Cardiac muscle cell (in vitro differentiated cells and primary cell): Measurements from ENCODE around the gene SAMD4A. TPM values are rescaled to one million over a fixed set of nuclear protein-coding genes. Genes with fewer than 3 reads are reported as not detected.

Experiments
- DNase-seq, 2 donors: peaks; one replicate each; pipeline versions ENCODE4 v3.0.0 to v3.0.0-alpha.2; 2010 to 2017; ENCODE audit warnings: low read depth in 1 of 2, low spot score in 1 of 2
- H3K27ac ChIP-seq: fragments of 200-600 bp; sonication (generic); 2 replicates; pipeline ENCODE4 v1.5.1; 2016
- H3K27me3 ChIP-seq: fragments of 200-600 bp; sonication (generic); 2 replicates; pipeline ENCODE4 v1.6.0; 2016; ENCODE audit warnings: control low read depth
- H3K36me3 ChIP-seq: fragments of 200-600 bp; sonication (generic); 2 replicates; pipeline ENCODE4 v1.5.1; 2016; ENCODE audit warnings: control low read depth
- H3K4me1 ChIP-seq: fragments of 200-600 bp; sonication (generic); 2 replicates; pipeline ENCODE4 v1.8.1; 2017; ENCODE audit warnings: low read depth, mild to moderate bottlenecking, mixed run types
- H3K4me3 ChIP-seq: fragments of 200-600 bp; sonication (generic); 2 replicates; pipeline ENCODE4 v1.5.1; 2016; ENCODE audit warnings: mild to moderate bottlenecking
- H3K9me3 ChIP-seq: fragments of 200-600 bp; sonication (generic); 2 replicates; pipeline ENCODE4 v1.5.1; 2017; ENCODE audit warnings: low read depth, mild to moderate bottlenecking, control low read depth
- polyA plus RNA-seq: library from polyadenylated mRNA; unstranded; fragments of >200 nt; fragmentation: Nextera tagmentation; extraction: Ambion mirVana; gene quantifications from 2 replicates; pipeline ENCODE4 v1.2.1, GENCODE V29; 2016
- total RNA-seq: library from RNA; depleted of rRNA; stranded (reverse); fragments of >200 nt; gene quantifications from 2 replicates; pipeline ENCODE4 v1.2.3, GENCODE V29; 2016
- TF ChIP-seq, protein P1 (sequence below): IDR thresholded peaks from 2 replicates; pipeline ENCODE4 v1.5.1; 2012; ENCODE audit warnings: low read depth, mild to moderate bottlenecking, low read length

Gene SAMD4A
- total and polyA plus RNA-seq, 2 experiments from 2014 or later, result 14.4 to 60.4 TPM

DNA sequence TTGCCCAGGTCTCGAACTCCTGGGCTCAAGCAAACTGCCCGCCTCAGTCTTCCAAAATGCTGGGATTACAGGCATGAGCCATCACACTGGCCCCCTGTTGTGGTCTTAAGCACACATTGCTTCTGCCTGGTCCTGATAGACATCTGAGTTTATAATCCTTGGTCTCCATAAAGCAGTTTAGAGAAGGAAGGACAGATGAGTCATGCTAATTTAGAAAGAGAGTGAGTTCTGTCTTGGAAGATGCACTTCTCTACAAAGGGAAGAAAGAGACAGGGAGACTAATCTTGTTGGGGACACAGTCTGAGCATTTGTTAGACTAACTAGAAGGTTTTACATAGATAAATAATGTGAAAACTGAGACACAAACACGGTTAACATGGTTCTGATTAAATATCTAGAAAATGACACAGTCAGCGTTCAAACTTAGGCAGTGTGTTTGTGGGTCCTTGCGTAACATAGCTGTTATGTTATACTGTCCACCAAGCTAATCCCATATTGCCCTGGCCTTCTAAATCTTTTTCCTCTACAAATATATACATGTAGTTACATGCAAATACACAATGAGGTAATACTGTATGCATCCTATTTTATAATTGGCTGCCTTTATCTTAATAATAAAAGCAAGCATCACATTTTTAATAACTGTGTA lies 31.0 kb downstream of the SAMD4A start:
- TF ChIP-seq, protein P1, sequence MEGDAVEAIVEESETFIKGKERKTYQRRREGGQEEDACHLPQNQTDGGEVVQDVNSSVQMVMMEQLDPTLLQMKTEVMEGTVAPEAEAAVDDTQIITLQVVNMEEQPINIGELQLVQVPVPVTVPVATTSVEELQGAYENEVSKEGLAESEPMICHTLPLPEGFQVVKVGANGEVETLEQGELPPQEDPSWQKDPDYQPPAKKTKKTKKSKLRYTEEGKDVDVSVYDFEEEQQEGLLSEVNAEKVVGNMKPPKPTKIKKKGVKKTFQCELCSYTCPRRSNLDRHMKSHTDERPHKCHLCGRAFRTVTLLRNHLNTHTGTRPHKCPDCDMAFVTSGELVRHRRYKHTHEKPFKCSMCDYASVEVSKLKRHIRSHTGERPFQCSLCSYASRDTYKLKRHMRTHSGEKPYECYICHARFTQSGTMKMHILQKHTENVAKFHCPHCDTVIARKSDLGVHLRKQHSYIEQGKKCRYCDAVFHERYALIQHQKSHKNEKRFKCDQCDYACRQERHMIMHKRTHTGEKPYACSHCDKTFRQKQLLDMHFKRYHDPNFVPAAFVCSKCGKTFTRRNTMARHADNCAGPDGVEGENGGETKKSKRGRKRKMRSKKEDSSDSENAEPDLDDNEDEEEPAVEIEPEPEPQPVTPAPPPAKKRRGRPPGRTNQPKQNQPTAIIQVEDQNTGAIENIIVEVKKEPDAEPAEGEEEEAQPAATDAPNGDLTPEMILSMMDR, result no peak
- H3K27ac ChIP-seq, result no peak overlapping the region
- no peaks in the 10 kb centered on the region for H3K27me3 ChIP-seq
- peak in 1 of 2 donors; percentile 28 for DNase-seq
- H3K9me3 ChIP-seq, result no peaks in the 10 kb centered on the region
- peaks cover 16% of the 10 kb centered on the region for H3K4me1 ChIP-seq
- no peaks in the 10 kb centered on the region for H3K36me3 ChIP-seq
- no peak overlapping the region for H3K4me3 ChIP-seq

DNA sequence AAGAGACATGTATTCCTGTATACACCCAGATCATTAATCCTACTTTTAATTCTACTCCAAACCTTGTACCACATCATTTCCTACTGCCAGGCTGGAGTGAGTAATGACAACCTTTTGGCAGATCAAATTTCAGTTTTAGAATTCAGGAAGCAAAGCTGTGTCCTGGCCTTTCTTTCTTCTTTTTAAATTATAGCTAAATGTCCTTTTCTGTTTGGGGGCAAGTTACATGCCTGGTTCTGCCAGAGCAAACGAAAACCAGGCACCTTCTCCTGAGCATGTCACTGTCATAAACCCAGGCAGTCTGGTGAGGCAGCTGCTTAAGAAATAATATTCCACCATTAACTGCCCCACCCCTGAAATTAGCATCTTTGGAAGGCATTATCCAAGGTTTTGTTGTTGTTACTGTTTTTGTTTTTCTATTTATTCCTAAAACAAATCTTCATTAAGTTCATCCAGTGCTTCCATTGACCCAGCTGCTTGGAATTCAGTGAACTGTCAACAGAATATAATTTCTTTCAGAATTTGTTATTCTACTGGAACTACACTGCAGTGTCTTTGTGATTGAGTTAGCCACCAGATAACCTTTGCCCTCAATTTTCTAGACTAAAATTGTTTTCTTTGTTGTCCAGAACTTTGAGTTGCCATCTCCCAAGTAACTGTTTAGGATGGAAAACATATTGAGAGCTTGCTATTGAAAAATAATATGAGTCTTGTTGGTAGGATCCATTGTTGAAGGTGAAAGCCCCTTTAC lies 33.2 kb downstream of the SAMD4A start:
- TF ChIP-seq, protein P1, result no peak
- DNase-seq, result no peak
- H3K9me3 ChIP-seq, result no peaks in the 10 kb centered on the region
- H3K4me1 ChIP-seq, result peaks cover 18% of the 10 kb centered on the region
- peak overlapping the region; percentile 46 for H3K27ac ChIP-seq
- no peaks in the 10 kb centered on the region for H3K36me3 ChIP-seq
- no peak overlapping the region for H3K4me3 ChIP-seq
- H3K27me3 ChIP-seq, result no peaks in the 10 kb centered on the region

DNA sequence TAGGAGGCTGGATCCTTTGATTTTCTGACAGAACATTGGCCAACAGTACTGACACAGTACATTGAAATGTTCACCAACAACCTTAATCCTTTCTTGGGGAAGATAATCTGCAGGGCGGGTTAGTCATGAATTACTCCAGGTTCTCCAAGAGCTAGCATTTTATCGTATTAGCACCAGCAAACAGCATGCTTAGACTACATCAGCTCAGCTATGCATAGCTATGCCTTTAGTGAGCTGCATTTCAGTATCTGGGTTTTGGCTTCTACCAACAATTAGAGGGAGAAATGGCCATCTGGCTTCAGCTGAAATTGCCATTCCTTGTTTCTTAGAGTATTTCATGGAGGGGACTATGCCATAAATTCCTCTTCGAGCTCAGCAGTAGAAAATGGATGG lies 33.8 kb downstream of the SAMD4A start:
- H3K27ac ChIP-seq, result peak overlapping the region; percentile 46

DNA sequence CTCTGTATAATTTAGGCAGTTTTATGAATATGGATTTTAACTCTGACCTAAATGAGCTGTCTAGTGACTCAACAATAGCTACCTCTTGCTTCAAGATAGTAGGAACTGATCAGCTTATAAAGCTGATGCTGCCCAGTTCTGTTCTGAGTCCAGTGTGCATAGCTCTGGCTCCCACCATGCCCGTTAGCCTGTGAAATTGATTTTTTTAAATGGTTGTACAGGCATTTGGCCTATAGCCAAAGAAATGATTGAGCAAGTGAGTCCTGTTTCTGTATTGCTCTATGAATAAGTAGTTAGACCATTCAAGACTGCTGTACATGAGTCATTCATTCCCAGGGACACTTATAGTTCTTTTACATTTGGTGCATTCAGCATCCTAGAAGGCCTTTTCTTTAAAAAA lies 36.4 kb downstream of the SAMD4A start:
- Histone ChIP-seq H3K27me3 (no peaks in the 10 kb centered on the region), H3K27ac (no peak overlapping the region), H3K9me3 (no peaks in the 10 kb centered on the region), H3K4me1 (peaks cover 37% of the 10 kb centered on the region), H3K4me3 (no peak overlapping the region), H3K36me3 (no peaks in the 10 kb centered on the region)
- TF ChIP-seq, protein P1, result no peak
- peak in 1 of 2 donors; percentile 59 for DNase-seq

More for the DNA sequence above, 33.8 kb downstream of the SAMD4A start:
- Histone ChIP-seq H3K4me3 (no peak overlapping the region), H3K9me3 (no peaks in the 10 kb centered on the region), H3K36me3 (no peaks in the 10 kb centered on the region), H3K4me1 (peaks cover 24% of the 10 kb centered on the region), H3K27me3 (no peaks in the 10 kb centered on the region)
- peak in 1 of 2 donors; percentile 51 for DNase-seq
- TF ChIP-seq, protein P1, result no peak

DNA sequence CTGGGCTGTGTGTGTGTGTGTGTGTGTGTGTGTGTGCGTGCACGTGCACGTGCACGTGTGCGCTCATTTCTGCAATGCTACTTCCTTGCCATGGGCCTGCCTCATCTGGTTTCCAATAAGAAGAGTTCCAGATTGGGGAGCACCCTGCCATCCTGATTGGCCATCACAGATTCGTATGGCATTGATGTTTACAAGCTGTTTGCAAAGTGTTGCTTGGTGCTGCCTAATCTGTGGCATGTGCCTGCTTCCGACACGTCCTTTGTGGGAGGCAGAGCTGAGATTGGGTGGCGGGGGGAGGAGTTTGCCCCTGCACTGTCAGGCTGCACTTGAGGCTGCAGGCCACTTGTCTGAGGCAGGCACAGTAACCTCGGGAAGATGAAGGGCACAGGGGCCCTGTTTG lies 39.2 kb downstream of the SAMD4A start:
- peak overlapping the region; percentile 89 for H3K27ac ChIP-seq
- TF ChIP-seq, protein P1, result no peak
- H3K4me1 ChIP-seq, result peaks cover 23% of the 10 kb centered on the region

More for the DNA sequence above, 39.2 kb downstream of the SAMD4A start:
- no peaks in the 10 kb centered on the region for H3K36me3 ChIP-seq
- H3K9me3 ChIP-seq, result no peaks in the 10 kb centered on the region
- H3K4me3 ChIP-seq, result no peak overlapping the region
- no peaks in the 10 kb centered on the region for H3K27me3 ChIP-seq
- peak; percentile 63 to 90 for DNase-seq
